Hematopoietic multipotent progenitor cell treated with erythropoietin and hydrocortisone succinate and interleukin-3 and kit ligand, for 17 days (in vitro differentiated cells): ENCODE results near the gene MICAL3.
A peak's percentile ranks its signal among the peaks of the same experiment; 100 is the strongest.

ENCODE experiments used
- DNase-seq: peaks from one replicate; pipeline ENCODE4 v3.0.0-alpha.2; 2015; ENCODE audit warnings: low spot score

Gene MICAL3

DNA sequence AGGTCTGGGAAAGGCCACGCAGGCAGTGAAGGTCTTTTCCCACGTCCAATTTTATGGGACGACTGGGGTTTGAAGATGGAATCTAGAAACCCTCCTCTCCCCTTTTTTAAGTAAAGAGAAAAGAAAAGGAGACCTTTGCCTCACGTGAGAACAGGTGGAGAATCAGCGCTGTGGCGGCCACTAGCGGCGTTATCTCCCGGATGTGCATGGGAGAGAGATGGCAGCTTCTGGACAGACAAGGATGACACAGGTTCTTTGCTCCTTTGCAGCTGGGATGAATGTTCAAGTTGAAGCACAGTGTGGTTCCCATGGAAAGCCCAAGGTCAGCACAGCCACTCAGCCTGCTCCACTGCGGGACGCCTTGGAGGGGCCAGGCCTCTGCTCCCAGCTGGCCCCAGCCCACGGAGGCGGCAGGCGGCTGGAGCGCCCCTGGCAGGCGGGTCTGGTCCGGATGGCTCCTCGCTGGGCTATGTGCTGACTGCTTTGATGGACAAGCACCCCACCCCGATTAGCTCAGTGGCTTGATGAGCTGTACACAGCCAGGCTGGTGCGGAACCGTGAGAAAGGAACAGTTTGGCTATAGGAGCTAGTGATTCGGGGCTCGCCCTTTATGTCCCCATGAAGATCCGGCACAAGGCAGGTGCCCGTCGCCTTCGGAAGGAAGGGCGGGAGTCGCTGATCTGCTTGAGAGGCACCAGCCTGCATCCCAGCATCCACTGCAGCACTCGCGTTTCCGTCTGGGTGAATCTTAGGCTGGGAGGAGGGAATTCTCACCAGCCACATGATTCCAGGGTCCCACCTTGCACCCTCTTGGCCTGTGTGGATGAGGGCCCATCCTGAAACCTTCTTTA, 235.6 kb downstream of the MICAL3 start:
- no peak for DNase-seq

DNA sequence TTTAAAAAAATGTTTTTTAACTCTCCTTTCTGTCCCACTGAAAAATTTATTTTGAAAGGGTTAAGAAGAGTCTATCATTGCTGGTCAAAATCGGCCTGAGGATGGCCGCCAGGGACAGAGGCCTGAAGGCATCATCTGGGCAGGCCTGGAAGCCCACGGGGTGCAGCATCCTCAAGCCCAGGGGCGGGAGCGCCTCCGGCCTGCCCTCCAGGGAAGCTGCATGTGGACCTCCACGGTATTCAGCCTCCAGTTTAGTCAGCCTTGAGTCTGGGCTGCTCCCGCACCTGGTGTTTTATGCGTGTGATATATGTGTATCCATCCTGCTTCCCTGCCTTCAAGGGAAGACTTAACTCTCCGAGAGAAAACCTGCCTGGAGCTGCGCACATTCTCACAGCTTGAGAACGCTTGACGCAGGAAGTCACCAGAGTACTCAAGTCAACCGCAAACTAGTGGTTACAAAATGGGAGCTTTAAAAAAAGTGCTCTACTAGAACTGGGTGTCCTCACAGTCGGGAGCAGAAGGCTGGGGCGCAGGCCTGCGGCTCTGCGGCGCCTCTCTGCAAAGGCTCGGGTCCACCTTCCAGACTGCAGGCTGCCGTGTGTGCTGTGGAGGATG, 236.5 kb downstream of the MICAL3 start:
- DNase-seq = no peak

DNA sequence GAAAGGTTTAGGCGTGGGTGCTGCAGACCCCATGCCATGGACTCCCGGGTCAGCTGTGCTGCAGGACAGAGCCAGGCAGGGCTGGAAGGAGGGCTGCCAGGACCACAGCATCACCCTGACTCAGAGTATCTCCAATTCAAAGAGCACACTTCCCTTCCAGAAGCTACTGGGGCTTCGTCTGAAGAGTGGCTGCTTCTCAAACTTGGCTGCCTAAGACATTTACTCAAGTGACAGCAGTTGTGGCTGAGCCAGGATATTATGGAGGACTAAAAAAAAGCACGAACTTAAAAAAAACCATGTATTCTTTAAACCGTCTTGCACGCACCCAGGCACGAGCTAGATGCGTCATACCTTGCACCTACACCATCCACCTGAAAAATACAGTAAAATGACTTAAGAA, 237.1 kb downstream of the MICAL3 start:
- no peak for DNase-seq

DNA sequence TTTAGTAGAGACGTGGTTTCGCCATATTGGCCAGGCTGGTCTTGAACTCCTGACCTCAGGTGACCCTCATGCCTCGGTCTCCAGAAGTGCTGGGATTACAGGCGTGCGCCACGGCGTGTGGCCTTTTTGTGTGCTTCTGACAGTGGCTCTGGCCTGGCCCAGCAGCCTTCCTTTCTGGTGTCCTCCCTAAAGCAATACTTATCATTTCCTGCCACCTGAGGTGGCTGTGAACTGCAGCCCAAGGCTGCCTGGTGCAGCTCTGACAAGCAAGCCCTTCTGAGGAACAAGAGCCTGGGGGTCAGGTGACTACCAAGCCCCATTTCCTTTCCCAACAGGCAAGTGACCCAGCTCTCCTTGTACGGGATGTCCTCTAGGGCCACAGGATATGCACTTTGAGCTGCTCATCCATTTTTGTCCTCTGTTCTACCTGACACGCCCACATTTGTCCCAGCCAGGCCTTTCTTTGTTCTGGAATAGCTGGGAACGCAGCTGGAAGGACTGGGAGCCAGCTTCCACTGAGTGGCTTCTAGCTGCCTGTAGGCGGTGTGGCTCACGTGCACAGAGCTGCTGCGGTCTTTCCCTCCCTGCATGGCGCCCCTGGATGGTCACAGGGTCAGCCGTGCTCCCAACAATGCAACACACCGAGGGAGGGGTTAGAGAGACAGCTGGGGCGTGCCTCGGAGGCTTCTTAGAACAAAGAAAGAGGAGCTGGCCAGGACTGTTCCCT, 237.8 kb downstream of the MICAL3 start:
- DNase-seq = peak; percentile 63

DNA sequence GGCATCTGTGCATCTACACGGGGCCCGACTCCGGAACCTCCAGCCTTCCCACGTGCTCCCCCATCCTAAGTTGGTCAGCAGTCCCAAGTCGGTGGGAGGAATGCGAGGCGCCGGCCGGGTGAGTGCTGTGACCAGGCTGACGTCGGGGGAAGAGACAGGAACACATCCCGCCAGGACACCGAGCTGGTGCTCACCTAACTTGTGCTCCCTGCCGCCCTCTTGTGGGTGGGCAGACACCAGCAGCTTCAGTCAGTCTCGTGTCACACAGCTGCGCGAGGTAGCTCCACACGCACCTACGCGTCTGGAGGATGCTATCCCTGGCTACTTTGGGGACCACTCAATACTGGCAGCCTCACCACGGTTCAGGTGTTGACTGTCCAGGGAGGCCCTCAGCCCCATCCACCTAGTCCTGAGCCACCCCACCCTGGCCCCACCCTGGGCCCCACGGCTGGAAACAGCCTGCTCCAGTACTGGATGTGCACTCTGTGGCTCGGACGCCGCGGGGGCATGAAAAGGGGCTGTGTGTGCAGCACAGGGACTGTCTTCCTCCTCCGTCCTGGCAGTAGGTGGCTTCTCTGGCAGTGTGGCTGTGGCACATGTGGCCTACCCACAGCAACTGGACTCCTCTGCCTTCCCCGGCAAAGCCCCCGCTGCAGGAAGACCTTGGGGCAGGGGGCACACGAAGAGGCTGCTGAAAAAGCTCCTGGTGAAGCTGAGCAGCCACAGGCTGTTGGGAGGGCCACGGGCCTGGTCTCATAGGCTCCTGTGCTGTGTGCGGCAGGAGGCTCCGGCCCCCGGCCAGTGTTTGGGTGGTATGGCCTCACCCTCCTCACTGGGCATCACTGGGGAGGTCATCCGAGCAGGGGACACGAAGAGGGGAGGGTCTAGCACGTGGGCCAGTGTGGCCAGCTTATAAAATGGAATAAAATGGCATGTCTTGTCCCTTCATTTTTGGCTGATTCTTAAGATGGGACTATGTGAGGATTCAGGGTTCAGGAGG, 238.9 kb downstream of the MICAL3 start:
- peak; percentile 76 for DNase-seq

DNA sequence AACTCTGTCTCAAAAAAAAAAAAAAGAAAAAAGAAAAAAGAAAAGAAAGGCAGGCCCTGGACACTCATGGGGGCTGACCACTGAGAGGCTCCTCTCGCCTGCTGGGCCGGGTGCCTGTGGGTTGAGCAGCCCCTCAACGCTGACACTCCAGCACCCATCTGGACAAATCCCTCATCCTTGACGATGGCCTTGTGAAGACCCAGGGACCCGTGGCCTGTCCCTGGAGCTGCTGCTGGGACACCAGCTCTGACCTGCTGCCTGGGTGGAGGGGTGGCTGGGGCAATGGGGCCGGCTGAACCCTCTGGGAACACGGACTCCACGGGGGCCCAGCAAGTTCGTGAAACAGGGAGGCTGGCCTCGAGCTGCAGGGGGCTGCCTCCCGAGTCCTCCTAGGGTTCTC, 239.6 kb downstream of the MICAL3 start:
- DNase-seq = no peak

DNA sequence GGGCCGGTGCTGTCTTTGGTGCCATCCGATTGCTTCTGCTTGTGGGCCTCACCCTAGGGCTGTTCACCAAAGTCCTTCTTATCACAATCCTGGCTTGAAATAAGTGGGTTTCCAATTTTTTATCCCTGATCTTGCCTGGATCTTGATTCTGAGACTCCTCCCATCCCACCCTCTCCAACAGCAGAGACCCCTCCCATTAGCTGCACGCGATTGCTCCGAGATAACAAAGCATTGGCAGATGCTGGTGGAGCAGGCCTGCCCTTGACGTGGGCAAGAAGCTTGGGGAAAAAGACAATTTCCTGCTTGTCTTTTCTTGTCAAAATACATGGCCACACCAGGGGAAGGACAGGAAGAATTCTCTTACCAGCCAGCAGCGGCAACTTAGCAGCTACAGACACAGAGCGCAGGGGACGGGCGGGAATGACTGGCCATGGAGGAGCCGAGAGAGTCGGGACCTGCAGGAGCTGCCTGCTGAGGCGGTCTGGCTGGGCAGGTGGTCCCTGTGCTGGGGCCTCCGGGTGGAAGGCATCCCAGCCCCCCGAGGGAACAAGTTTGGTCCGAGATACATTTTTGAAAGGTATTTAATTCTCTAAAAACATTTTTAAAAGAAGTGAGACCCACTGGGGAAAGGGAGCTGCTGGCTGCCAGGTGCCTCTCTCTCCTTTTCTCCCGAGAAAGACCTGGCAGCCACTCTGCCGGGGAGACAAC, 240.4 kb downstream of the MICAL3 start:
- DNase-seq = no peak

DNA sequence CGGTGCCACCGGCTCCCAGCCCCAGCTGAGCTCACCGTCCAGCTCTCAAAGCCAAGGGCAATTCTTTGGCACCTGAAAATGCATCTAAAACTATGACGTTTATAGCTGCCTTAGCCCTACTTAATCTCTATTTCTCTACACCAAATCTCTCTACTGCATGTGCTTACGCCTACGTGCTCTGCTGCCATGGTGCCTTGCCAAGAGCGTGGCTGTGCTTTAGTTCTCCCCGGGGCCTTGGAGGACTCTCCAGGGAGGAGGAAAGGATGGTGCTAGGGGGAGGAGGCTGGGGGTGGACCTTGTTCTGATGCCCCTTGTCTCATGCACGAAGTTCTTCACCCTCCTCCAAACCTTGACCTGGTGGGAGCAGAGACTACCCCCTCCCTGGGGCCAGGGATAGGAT, 241.0 kb downstream of the MICAL3 start:
- DNase-seq = no peak

DNA sequence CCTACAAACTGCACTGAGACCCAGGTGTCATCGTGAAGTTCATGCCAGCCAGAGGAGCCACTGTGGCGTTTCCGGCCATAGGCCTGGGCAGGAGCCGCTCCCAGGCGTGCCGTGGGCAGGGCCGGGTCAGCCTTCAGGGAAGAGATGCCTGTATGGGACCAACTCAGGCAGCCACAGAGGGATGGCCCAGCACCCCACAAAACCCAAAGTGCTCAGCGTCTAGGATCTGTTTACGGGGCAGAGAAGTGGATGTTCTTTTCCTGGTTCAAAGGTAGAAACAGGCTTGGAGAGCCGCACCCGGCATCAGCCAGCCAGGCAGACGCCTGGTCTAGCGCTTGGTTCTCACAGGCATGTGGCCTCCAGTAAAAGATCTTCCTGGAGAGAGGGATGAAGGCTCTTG, 241.7 kb downstream of the MICAL3 start:
- no peak for DNase-seq

DNA sequence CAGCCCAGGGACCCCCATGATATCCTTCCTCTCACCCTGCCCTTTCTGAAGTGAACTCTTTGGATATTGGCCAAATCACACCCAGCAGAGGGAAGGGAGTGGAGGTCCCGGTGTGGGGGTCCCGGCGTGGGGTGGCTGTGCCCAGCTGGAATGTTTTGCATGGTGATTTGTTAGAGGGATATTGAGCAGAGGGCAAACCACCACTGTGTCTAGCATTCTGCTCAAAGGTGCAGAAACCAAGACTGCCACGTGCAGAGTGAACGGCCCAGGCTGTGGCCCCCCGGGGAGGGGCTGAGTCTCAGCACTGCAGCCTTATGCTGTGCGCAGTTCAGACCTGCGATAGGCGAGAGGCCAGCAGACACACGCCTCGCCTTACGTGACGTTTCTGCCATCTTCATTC, 242.2 kb downstream of the MICAL3 start:
- DNase-seq = no peak

DNA sequence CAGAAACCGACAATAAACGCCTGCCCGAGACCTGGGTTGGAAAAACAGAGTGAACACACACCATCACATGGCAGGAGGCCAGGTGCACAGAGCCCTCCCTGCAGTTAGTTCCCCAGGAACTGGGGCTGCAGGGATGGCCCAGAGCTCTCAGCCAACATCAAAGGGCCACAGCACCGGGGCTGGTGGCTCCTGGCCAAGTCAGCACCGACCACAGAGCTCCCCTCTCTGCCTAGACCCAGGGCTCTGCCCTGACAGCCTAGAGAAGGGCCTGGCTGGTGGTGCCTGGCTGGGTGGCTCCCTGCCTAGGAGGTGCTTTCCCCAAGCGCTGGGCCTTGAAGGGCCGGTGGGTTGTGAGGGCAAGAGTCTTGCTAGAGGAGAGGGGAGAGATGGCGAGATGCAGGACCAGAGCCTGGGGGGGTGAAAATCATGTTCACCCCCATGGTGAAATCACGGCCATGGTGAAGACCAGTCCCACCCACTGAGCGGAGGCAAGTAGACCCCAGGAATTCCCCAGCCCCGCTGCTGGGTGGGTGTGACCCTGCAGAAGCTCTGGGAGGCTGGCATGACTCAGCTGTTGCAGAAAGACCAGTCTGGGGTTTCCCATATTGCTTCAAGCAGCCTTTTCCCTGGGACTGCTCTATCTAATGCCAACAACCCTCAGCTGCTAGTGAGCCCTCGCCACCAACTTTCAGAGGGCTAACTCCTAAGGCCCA, 242.9 kb downstream of the MICAL3 start:
- DNase-seq = peak; percentile 75

DNA sequence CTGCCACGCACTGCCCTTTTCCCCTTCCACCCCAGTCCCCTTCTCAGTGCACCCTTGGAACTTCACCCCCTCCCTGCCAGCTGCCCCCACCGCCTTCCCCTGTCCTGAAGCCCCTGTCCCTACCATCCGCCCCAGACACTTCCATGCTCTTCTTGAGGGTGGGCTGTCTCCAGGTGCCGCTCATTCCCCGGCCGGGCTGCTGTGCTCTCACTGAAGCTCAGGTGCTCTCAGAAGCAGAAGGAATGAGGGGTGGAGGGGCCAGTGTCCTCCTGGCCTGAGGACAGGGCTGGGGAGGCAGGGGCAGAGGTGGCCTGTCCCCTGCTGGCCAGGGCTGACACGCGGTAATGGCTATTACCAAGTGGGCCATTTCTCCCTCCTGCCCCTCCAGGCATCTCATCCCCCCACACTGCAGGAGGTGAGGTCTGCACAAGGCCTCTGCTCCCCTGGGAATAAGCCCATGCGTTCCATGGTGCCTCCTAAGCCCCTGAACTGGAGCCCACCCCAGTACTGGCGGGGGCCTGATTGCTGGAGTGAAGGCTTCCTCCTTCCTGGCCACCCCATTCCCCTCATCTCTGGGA, 243.5 kb downstream of the MICAL3 start:
- no peak for DNase-seq

DNA sequence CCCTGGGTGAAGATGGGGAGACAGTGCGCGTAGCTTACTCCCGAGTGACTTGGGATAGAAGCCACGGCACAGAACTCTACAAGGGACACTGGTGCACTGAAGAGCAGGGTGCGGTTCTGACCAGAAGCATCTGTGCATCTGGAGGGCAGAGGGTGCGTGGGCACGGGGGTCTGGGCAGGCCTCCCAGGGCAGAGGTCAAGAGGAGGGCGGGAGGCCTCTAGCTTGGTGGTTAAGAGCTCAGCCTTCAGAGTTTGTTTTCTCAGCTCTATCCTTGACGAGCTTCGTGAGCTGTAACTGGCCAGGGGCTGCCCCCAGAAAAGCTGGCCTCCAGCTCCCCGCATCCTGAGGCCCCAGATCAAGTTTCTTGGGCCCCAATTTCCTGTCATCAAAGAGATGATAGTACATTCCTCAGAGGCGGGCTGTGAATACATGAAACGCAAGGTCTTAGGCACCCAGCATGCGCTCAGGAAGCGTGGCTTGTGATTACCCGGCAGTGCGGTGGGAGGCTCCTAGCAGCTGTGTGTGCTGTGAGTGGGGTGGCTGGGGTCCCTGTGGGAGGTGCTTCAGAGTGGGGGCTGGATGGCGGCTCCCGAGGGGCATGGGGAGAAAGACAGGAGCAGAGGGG, 244.1 kb downstream of the MICAL3 start:
- no peak for DNase-seq

DNA sequence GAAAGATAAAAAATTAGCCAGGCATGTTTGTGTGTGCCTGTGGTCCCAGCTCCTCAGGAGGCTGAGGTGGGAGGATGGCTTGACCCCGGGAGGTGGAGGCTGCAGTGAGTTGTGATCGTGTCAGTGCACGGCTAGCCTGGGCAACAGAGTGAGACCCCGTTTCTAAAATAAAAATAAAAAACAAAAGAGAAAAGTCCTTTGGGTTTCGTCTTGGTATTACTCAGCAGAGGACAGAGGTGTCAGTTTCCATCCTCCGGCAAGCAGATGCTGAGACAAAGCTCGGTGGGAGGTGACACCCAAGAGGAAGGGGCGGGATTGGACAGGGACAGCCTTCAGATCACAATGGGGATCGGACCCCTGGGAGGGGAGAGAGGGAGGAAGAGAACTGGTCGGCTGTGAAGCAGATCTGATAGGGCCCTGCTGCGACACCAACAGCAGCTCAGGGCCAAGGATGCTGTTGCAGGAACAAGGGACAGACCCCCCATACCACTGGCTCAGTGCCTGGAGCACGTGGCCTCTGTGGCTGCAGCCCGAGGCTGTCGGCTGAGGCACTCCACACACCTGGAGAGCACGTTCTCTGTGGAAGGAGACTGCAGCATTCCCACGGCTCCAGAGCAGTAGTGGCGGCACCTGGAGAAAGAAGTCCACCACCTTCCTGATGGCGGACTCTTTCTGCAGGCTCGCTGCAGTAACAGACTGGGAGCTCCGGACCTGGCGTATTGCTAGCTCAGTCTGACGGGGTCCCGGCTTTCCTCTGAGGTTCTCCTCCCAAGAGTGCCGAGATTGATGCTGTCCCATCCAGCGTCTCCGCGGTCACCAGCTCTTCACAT, 244.9 kb downstream of the MICAL3 start:
- no peak for DNase-seq

DNA sequence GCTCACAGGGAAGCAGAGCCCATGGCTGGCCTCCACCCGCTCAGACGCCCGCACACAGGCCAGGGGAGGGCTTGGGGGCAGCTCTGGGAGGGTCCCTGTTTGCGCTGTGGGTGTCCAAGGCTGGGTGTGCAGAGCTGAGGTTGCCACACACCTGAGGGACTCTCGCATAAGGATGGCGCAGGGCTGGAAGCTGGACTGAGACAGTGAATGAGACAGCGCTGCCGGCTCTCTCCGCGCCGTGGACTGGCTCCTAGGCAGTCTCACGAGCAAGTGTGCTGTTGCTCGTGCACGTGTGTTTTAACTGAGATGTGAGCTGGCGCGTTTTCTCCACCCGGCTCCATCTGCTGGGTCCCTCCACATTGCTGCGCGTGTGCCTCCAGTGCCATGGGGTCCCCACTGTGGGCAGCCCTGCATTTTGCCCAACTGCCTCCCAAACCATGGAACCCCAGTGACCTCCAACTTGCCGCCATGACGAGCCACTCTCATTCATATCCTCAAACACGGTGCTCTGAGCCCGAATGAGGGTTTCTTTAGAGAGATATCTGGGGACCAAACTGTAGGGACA, 245.9 kb downstream of the MICAL3 start:
- no peak for DNase-seq

DNA sequence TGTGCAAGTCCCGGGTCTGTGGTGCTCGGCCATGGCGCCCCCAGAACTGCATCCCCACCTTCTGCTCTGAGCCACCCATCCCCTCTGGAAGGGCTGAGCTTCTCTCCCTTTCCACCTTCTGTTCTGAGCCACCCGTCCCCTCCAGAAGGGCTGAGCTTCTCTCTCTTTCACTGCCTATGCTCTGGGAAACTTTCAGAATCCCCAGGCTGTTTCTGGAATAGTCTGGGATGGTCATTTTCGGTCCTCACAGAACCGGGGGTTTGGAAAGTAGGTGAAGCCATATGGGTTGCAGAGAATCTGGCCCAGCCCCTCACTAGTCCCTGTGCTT, 246.7 kb downstream of the MICAL3 start:
- no peak for DNase-seq

DNA sequence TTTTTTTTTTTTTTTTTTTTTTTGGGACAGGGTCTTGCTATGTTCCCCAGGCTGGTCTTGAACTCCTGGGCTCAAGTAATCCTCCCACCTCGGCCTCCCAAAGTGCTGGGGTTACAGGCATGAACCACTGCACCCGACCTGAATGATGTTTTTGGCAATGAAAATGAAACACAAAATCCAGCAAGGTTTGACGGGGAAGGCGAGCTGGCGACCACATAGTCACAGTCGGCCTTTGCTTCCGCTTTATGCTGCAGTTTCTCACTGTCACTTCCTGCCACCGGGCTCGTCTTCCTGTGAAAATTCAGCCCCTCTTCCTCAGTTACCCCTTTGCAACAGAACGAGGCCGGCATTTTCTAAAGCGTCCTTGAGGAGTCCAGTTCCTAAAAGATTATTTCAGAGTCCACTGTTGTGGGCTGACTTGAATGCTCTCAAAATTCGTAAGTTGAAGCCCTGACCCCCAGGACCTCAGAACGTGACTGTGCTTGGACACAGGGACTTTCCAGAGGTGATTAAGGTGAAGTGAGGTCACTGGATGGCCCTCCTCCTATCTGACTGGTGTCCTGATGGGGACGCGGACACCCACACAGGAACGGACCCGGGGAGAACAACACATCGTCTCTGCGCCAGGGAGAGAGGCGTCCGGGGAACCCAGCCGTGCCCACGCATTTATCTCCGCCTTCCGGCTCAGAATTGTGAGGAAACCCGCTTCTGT, 247.2 kb downstream of the MICAL3 start:
- DNase-seq = peak; percentile 62
